Stomach (tissue), 9 donors: ENCODE data around the gene ARSG. TPM values are rescaled to one million over a fixed set of nuclear protein-coding genes. Genes with fewer than 3 reads are reported as not detected.

Experiments used
- DNase-seq, 2 donors: peaks; one replicate each; pipeline versions ENCODE4 v3.0.0 to v3.0.0-alpha.2; 2013 to 2019
- H3K27ac ChIP-seq, 5 donors: fragments of 200-600 bp in 4 of 5; sonication (generic) in 4 of 5; one replicate each; pipeline ENCODE4 v1.5.1; 2013 to 2019; ENCODE audit warnings: mild to moderate bottlenecking in 1 of 5, moderate library complexity in 1 of 5
- H3K27me3 ChIP-seq, 3 donors: fragments of 200-600 bp; sonication (generic); one replicate each; pipeline ENCODE4 v1.5.1; 2017 to 2019; ENCODE audit warnings: mixed run types in 1 of 3
- H3K36me3 ChIP-seq, 4 donors: fragments of 200-600 bp; sonication (generic); 1 replicate in 3 of 4; 2 replicates in 1 of 4; pipeline ENCODE4 v1.5.1; 2016 to 2019
- H3K4me1 ChIP-seq, 4 donors: fragments of 200-600 bp; sonication (generic); one replicate each; pipeline ENCODE4 v1.5.1; 2016 to 2019
- H3K4me3 ChIP-seq, 4 donors: fragments of 200-600 bp; sonication (generic) in 3 of 4; one replicate each; pipeline ENCODE4 v1.5.1; 2016 to 2019; ENCODE audit warnings: mild to moderate bottlenecking in 1 of 4
- H3K9me3 ChIP-seq, 4 donors: fragments of 200-600 bp; sonication (generic); one replicate each; pipeline ENCODE4 v1.5.1; 2016 to 2019
- CTCF ChIP-seq, 7 experiments: fragments of 450-650 bp in 4 of 7; fragments of 200-600 bp in 3 of 7; sonication (generic) in 3 of 7; IDR thresholded peaks; one replicate each; pipeline ENCODE4 v1.5.1; 2016 to 2019; ENCODE audit warnings: antibody characterized with exemption in 7 of 7, control low read depth in 2 of 7, mild to moderate bottlenecking in 1 of 7
- EP300 ChIP-seq: sonication (generic); formaldehyde crosslinking; IDR thresholded peaks from one replicate; pipeline ENCODE4 v1.6.1; 2017; ENCODE audit warnings: antibody characterized with exemption
- POLR2A ChIP-seq, 4 donors: fragments of 450-650 bp; IDR thresholded peaks; one replicate each; pipeline ENCODE4 v1.6.1; 2016; ENCODE audit warnings: antibody characterized with exemption in 4 of 4, control low read depth in 2 of 4, mild to moderate bottlenecking in 1 of 4, moderate library complexity in 1 of 4
- POLR2AphosphoS5 ChIP-seq, 3 donors: sonication (generic); formaldehyde crosslinking; IDR thresholded peaks; one replicate each; pipeline ENCODE4 v1.6.1; 2016; ENCODE audit warnings: antibody characterized with exemption in 3 of 3
- whole genome bisulfite sequencing, 5 donors: extraction: QIAGEN DNeasy Blood & Tissue Kit in 3 of 5; methylation state at CpG; one replicate each; pipeline versions ENCODE4 v1.1.5 to v1.1.7; 2013 to 2018; 5-methylcytosine and 5-hydroxymethylcytosine counted together
- intact Hi-C: fragments of 100-400 bp; cut with DNase I; formaldehyde crosslinking; loops from one replicate; pipeline ENCODE4 v1.15.1; 2023; ENCODE audit warnings: low total_unique reads
- polyA plus RNA-seq, 3 donors: library from polyadenylated mRNA; stranded (reverse); fragments of 200-250 nt; gene quantifications; one replicate each; pipeline ENCODE4 v1.2.3, GENCODE V29; 2013
- total RNA-seq, 5 donors: library from RNA; depleted of rRNA; stranded (reverse); fragments of >200 nt; gene quantifications; one replicate each; pipeline versions ENCODE4 v1.1.0 to v1.2.3, GENCODE V29; 2014 to 2016
- donor health status: healthy with polysubstance abuse.
- donor health status: Bipolar disorder and iron deficiency.
- donor health status: healthy.

The ARSG gene
- total and polyA plus RNA-seq, 8 donors: 0.45 to 74.7 (median 2.4) TPM

- Histone ChIP-seq H3K4me1 (no peaks in the 10 kb centered on the region), H3K9me3 (peaks cover 0 to 40% (median 11%) of the 10 kb centered on the region in 4 donors), H3K27ac (no peak overlapping the region), H3K4me3 (no peak overlapping the region), H3K27me3 (no peaks in the 10 kb centered on the region), H3K36me3 (peaks cover 17 to 48% (median 47%) of the 10 kb centered on the region in 4 donors)
- 72 to 88% (median 78%) methylated on average over 4 of the region's 4 CpGs for WGBS, 5 donors
- intact Hi-C loops: no loop called here
- DNase-seq: no peak
- TF ChIP-seq CTCF (IDR thresholded peaks at IDR 0.05) (no peak), EP300 (no peak), POLR2AphosphoS5 (IDR thresholded peaks at IDR 0.05) (no peak), POLR2A (IDR thresholded peaks at IDR 0.05) (no peak)
Observed at GRCh38 chr17:68418876-68419275, 127.6 kb downstream of the ARSG start.

- WGBS, 5 donors: 91 to 93% (median 92%) methylated on average over 14 of the region's 14 CpGs
- H3K27me3 ChIP-seq: no peaks in the 10 kb centered on the region
- no peaks in the 10 kb centered on the region for H3K4me1 ChIP-seq
- H3K4me3 ChIP-seq: no peak overlapping the region
- no peak for DNase-seq
- intact Hi-C loops: no loop called here
- peaks cover 25 to 60% (median 59%) of the 10 kb centered on the region in 4 donors for H3K36me3 ChIP-seq
- TF ChIP-seq POLR2A (IDR thresholded peaks at IDR 0.05) (no peak), EP300 (no peak), POLR2AphosphoS5 (IDR thresholded peaks at IDR 0.05) (no peak), CTCF (IDR thresholded peaks at IDR 0.05) (no peak)
- peaks cover 0 to 31% (median 9%) of the 10 kb centered on the region in 4 donors for H3K9me3 ChIP-seq
- H3K27ac ChIP-seq: no peak overlapping the region
Observed at GRCh38 chr17:68420065-68420464, 128.8 kb downstream of the ARSG start.

GRCh38 chr17:68421486-68421885 lies 130.2 kb downstream of the ARSG start:
- no peak for DNase-seq
- TF ChIP-seq POLR2A (IDR thresholded peaks at IDR 0.05) (no peak), CTCF (IDR thresholded peaks at IDR 0.05) (no peak), POLR2AphosphoS5 (IDR thresholded peaks at IDR 0.05) (no peak), EP300 (no peak)
- Histone ChIP-seq H3K9me3 (peaks cover 0 to 17% (median 0%) of the 10 kb centered on the region in 4 donors), H3K4me1 (no peaks in the 10 kb centered on the region), H3K4me3 (no peak overlapping the region), H3K36me3 (peaks cover 36 to 74% (median 74%) of the 10 kb centered on the region in 4 donors), H3K27me3 (no peaks in the 10 kb centered on the region), H3K27ac (no peak overlapping the region)
- intact Hi-C loops: no loop called here
- WGBS, 5 donors: 89 to 94% (median 91%) methylated on average over 9 of the region's 9 CpGs

- 90 to 96% (median 94%) methylated on average over 8 of the region's 8 CpGs for WGBS, 5 donors
- intact Hi-C loops: no loop called here
- TF ChIP-seq EP300: no peak
- TF ChIP-seq CTCF (IDR thresholded peaks at IDR 0.05): no peak
- no peak for TF ChIP-seq POLR2AphosphoS5 (IDR thresholded peaks at IDR 0.05)
- no peak for TF ChIP-seq POLR2A (IDR thresholded peaks at IDR 0.05)
- H3K27ac ChIP-seq: no peak overlapping the region
- no peaks in the 10 kb centered on the region for H3K27me3 ChIP-seq
- no peaks in the 10 kb centered on the region for H3K4me1 ChIP-seq
- peaks cover 45 to 88% (median 87%) of the 10 kb centered on the region in 4 donors for H3K36me3 ChIP-seq
- peaks cover 0 to 7% (median 0%) of the 10 kb centered on the region in 4 donors for H3K9me3 ChIP-seq
- H3K4me3 ChIP-seq: no peak overlapping the region
- no peak for DNase-seq
Observed at GRCh38 chr17:68422821-68423220, 131.5 kb downstream of the ARSG start.
